GM12878 (cell line): ENCODE measurements around the gene ABHD1. TPM values are rescaled to one million over a fixed set of nuclear protein-coding genes. Genes with fewer than 3 reads are reported as not detected.

Experiments used
- CHD1 ChIP-seq: IDR thresholded peaks from 2 replicates; pipeline ENCODE4 v1.6.1; 2012; ENCODE audit warnings: low read depth, low read length, improper control_type of control experiment
- CREM ChIP-seq: IDR thresholded peaks from 2 replicates; pipeline ENCODE4 v1.6.1; 2014; ENCODE audit warnings: antibody characterized with exemption, low read depth
- DPF2 ChIP-seq: fragments of 450-650 bp; IDR thresholded peaks from 2 replicates; pipeline ENCODE4 v1.6.1; 2017; ENCODE audit warnings: mild to moderate bottlenecking
- HDAC2 ChIP-seq: fragments of 200-600 bp; sonication (generic); IDR thresholded peaks from 2 replicates; pipeline ENCODE4 v1.6.1; 2017
- IKZF1 ChIP-seq: fragments of 450-650 bp; conservative IDR thresholded peaks from 2 replicates; pipeline ENCODE4 v1.6.1; 2017; ENCODE audit warnings: antibody characterized with exemption, mild to moderate bottlenecking
- JUNB ChIP-seq: IDR thresholded peaks from 2 replicates; pipeline ENCODE4 v1.6.1; 2016; ENCODE audit warnings: antibody characterized with exemption, mild to moderate bottlenecking
- MEF2A ChIP-seq: IDR thresholded peaks from 2 replicates; pipeline ENCODE4 v1.6.1; 2011; ENCODE audit warnings: low read depth, mild to moderate bottlenecking, low read length, moderate library complexity; ENCODE audit not compliant: insufficient read depth
- MEF2B ChIP-seq: fragments of 450-650 bp; IDR thresholded peaks from 2 replicates; pipeline ENCODE4 v1.6.1; 2018; ENCODE audit warnings: mild to moderate bottlenecking, moderate library complexity; ENCODE audit not compliant: partially characterized antibody, poor library complexity, severe bottlenecking
- NBN ChIP-seq: fragments of 450-650 bp; IDR thresholded peaks from 2 replicates; pipeline ENCODE4 v1.6.1; 2016
- NR2C1 ChIP-seq: fragments of 450-650 bp; IDR thresholded peaks from 2 replicates; pipeline ENCODE4 v1.6.1; 2017; ENCODE audit warnings: antibody characterized with exemption, mild to moderate bottlenecking, moderate library complexity
- PML ChIP-seq: IDR thresholded peaks from 2 replicates; pipeline ENCODE4 v1.6.1; 2012; ENCODE audit warnings: low read length, inconsistent platforms
- POLR2AphosphoS5 ChIP-seq: IDR thresholded peaks from 2 replicates; pipeline ENCODE4 v1.6.1; 2011; ENCODE audit warnings: mild to moderate bottlenecking, low read length, inconsistent platforms
- POU2F2 ChIP-seq: IDR thresholded peaks from 3 replicates; pipeline ENCODE4 v1.6.1; 2011; ENCODE audit warnings: low read depth, mild to moderate bottlenecking, low read length, borderline replicate concordance
- RUNX3 ChIP-seq: IDR thresholded peaks from 2 replicates; pipeline ENCODE4 v1.6.1; 2012; ENCODE audit warnings: low read length, inconsistent platforms
- SMARCA5 ChIP-seq: fragments of 450-650 bp; IDR thresholded peaks from 2 replicates; pipeline ENCODE4 v1.6.1; 2017; ENCODE audit warnings: mild to moderate bottlenecking
- SPI1 ChIP-seq: IDR thresholded peaks from 2 replicates; pipeline ENCODE4 v1.6.1; 2011; ENCODE audit warnings: low read depth, mild to moderate bottlenecking, low read length, moderate library complexity, borderline replicate concordance; ENCODE audit not compliant: insufficient read depth
- TAF1 ChIP-seq: IDR thresholded peaks from 2 replicates; pipeline ENCODE4 v1.6.1; 2011; ENCODE audit warnings: mild to moderate bottlenecking, low read depth, low read length, borderline replicate concordance
- YY1 ChIP-seq: IDR thresholded peaks from 2 replicates; pipeline ENCODE4 v1.6.1; 2011; ENCODE audit warnings: low read depth, mild to moderate bottlenecking, low read length
- ZNF622 ChIP-seq: fragments of 450-650 bp; IDR thresholded peaks from 2 replicates; pipeline ENCODE4 v1.6.1; 2017; ENCODE audit warnings: mild to moderate bottlenecking, inconsistent platforms
- polyA plus RNA-seq, 11 experiments: library from polyadenylated mRNA; depleted of rRNA in 4 of 11; unstranded in 6 of 11; stranded (reverse) in 5 of 11; fragments of >200 nt; fragmentation: Nextera tagmentation in 4 of 11; fragmentation: Illumina TruSeq in 1 of 11; extraction: Ambion mirVana in 4 of 11; extraction: Trizol in 1 of 11; gene quantifications; 1 replicate in 1 of 11; 2 replicates in 10 of 11; pipeline versions ENCODE4 v1.2.1 to v1.2.3, GENCODE V29; 2011 to 2016; ENCODE audit warnings: inconsistent platforms in 2 of 11, missing spikeins in 2 of 11, low read depth in 1 of 11
- total RNA-seq, 4 experiments: library from RNA; depleted of rRNA in 3 of 4; stranded (reverse); fragments of >200 nt in 3 of 4; fragmentation: Illumina TruSeq in 1 of 4; extraction: Trizol in 1 of 4; gene quantifications; 2 replicates each; pipeline versions ENCODE4 v1.2.1 to v1.2.3, GENCODE V29; 2013 to 2021
- TF ChIP-seq, protein P1 (sequence below): fragments of 450-650 bp; IDR thresholded peaks from 2 replicates; pipeline ENCODE4 v1.6.1; 2017; ENCODE audit warnings: mild to moderate bottlenecking, moderate library complexity
- TF ChIP-seq, protein P2 (sequence below): IDR thresholded peaks from 2 replicates; pipeline ENCODE4 v1.6.1; 2011; ENCODE audit warnings: low read depth, low read length, improper control_type of control experiment, borderline replicate concordance
- TF ChIP-seq, protein P3 (sequence below): fragments of 450-650 bp; formaldehyde crosslinking; IDR thresholded peaks from 2 replicates; pipeline ENCODE4 v1.5.0; 2022; ENCODE audit warnings: mild to moderate bottlenecking, missing genetic modification characterization
- TF ChIP-seq, protein P4 (sequence below): IDR thresholded peaks from 2 replicates; pipeline ENCODE4 v1.6.1; 2011; ENCODE audit warnings: low read depth, mild to moderate bottlenecking, low read length, moderate library complexity, borderline replicate concordance; ENCODE audit errors: extremely low read depth

Gene ABHD1
- total and polyA plus RNA-seq, 10 of the 15 experiments (the other 5 are each of a cell fraction or from before 2014, with no cell fraction given) = 0.04 to 0.35 (median 0.17) TPM; not detected in 2

DNA sequence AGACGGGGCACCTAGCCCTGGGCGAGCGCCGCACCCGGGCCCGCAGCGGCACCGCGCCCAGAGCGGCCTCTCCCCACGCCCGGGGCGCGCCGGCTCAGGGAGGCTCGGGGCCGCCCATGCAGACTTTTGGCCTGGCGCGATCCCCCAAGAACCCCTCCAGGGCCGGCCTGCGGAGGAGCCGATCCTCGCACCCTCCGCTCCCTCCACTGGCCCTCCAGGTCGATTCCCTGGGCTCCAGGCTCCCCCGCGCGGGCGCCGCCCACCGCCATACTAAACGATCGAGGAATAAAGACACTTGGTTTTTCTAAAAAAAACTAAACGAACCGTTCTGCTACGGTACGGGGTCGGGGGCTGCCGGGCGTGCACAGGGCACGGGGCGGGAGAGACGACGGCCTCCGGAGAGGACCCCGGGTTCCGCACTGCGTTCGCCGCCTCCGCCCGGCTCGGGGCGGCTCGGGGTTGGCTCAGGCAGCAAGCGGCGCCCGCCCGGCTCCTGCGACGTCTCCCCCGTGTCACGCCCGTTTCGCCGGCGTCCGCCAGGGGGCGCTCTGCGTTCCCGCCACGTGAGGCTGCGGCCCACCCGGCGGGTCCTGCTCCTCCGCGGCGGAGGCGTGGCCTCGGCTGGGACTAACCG is 37.4 kb upstream of the ABHD1 start (continued):
- TF ChIP-seq, protein P1, sequence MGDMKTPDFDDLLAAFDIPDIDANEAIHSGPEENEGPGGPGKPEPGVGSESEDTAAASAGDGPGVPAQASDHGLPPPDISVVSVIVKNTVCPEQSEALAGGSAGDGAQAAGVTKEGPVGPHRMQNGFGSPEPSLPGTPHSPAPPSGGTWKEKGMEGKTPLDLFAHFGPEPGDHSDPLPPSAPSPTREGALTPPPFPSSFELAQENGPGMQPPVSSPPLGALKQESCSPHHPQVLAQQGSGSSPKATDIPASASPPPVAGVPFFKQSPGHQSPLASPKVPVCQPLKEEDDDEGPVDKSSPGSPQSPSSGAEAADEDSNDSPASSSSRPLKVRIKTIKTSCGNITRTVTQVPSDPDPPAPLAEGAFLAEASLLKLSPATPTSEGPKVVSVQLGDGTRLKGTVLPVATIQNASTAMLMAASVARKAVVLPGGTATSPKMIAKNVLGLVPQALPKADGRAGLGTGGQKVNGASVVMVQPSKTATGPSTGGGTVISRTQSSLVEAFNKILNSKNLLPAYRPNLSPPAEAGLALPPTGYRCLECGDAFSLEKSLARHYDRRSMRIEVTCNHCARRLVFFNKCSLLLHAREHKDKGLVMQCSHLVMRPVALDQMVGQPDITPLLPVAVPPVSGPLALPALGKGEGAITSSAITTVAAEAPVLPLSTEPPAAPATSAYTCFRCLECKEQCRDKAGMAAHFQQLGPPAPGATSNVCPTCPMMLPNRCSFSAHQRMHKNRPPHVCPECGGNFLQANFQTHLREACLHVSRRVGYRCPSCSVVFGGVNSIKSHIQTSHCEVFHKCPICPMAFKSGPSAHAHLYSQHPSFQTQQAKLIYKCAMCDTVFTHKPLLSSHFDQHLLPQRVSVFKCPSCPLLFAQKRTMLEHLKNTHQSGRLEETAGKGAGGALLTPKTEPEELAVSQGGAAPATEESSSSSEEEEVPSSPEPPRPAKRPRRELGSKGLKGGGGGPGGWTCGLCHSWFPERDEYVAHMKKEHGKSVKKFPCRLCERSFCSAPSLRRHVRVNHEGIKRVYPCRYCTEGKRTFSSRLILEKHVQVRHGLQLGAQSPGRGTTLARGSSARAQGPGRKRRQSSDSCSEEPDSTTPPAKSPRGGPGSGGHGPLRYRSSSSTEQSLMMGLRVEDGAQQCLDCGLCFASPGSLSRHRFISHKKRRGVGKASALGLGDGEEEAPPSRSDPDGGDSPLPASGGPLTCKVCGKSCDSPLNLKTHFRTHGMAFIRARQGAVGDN = no peak; the same call in 1 of the 2 replicates
- 0 out of 2 replicates have a peak, but pooled peaks have one; percentile 71 for TF ChIP-seq CHD1
- TF ChIP-seq TAF1 = peak; percentile 43; the same call in 1 of the 2 replicates
- TF ChIP-seq, protein P2, sequence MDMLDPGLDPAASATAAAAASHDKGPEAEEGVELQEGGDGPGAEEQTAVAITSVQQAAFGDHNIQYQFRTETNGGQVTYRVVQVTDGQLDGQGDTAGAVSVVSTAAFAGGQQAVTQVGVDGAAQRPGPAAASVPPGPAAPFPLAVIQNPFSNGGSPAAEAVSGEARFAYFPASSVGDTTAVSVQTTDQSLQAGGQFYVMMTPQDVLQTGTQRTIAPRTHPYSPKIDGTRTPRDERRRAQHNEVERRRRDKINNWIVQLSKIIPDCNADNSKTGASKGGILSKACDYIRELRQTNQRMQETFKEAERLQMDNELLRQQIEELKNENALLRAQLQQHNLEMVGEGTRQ = peak; percentile 50
- TF ChIP-seq DPF2 = peak; percentile 19; the same call in 1 of the 2 replicates
- TF ChIP-seq NR2C1 = no peak
- peak; percentile 30 for TF ChIP-seq MEF2B
- TF ChIP-seq JUNB = no peak
- peak; percentile 95 for TF ChIP-seq SMARCA5
- TF ChIP-seq HDAC2 = no peak
- TF ChIP-seq YY1 = peak; percentile 78
- TF ChIP-seq IKZF1 = peak; percentile 41; the same call in 1 of the 2 replicates
- no peak for TF ChIP-seq PML
- TF ChIP-seq, protein P3, sequence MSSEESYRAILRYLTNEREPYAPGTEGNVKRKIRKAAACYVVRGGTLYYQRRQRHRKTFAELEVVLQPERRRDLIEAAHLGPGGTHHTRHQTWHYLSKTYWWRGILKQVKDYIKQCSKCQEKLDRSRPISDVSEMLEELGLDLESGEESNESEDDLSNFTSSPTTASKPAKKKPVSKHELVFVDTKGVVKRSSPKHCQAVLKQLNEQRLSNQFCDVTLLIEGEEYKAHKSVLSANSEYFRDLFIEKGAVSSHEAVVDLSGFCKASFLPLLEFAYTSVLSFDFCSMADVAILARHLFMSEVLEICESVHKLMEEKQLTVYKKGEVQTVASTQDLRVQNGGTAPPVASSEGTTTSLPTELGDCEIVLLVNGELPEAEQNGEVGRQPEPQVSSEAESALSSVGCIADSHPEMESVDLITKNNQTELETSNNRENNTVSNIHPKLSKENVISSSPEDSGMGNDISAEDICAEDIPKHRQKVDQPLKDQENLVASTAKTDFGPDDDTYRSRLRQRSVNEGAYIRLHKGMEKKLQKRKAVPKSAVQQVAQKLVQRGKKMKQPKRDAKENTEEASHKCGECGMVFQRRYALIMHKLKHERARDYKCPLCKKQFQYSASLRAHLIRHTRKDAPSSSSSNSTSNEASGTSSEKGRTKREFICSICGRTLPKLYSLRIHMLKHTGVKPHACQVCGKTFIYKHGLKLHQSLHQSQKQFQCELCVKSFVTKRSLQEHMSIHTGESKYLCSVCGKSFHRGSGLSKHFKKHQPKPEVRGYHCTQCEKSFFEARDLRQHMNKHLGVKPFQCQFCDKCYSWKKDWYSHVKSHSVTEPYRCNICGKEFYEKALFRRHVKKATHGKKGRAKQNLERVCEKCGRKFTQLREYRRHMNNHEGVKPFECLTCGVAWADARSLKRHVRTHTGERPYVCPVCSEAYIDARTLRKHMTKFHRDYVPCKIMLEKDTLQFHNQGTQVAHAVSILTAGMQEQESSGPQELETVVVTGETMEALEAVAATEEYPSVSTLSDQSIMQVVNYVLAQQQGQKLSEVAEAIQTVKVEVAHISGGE (CRISPR knock-in tag) = no peak
- TF ChIP-seq POU2F2 = peak; percentile 44; the same call in 1 of the 3 replicates
- TF ChIP-seq MEF2A = 0 out of 2 replicates have a peak, but pooled peaks have one; percentile 54
- no peak for TF ChIP-seq NBN
- TF ChIP-seq SPI1 = no peak
- TF ChIP-seq POLR2AphosphoS5 = peak; percentile 46; the same call in 1 of the 2 replicates
- TF ChIP-seq, protein P4, sequence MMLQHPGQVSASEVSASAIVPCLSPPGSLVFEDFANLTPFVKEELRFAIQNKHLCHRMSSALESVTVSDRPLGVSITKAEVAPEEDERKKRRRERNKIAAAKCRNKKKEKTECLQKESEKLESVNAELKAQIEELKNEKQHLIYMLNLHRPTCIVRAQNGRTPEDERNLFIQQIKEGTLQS = peak; percentile 61; the same call in 1 of the 2 replicates
- TF ChIP-seq ZNF622 = no peak; the same call in 1 of the 2 replicates
- peak; percentile 43; the same call in 1 of the 2 replicates for TF ChIP-seq RUNX3
- peak; percentile 59; the same call in 1 of the 2 replicates for TF ChIP-seq CREM
